Sigmoid colon (tissue), 4 donors: ENCODE data around the gene ITGA7.

Experiments used
- CTCF ChIP-seq, 4 experiments: fragments of 450-650 bp in 3 of 4; fragments of 200-600 bp in 1 of 4; IDR thresholded peaks; one replicate each; pipeline ENCODE4 v1.5.1; 2016 to 2019; ENCODE audit warnings: antibody characterized with exemption in 4 of 4, mild to moderate bottlenecking in 3 of 4, moderate library complexity in 2 of 4
- EP300 ChIP-seq, 4 donors: sonication (generic); formaldehyde crosslinking; IDR thresholded peaks; one replicate each; pipeline ENCODE4 v1.6.1; 2017; ENCODE audit warnings: antibody characterized with exemption in 4 of 4
- POLR2A ChIP-seq, 2 donors: fragments of 450-650 bp; IDR thresholded peaks; one replicate each; pipeline ENCODE4 v1.6.1; 2016; ENCODE audit warnings: antibody characterized with exemption in 2 of 2, mild to moderate bottlenecking in 2 of 2, moderate library complexity in 2 of 2
- POLR2AphosphoS5 ChIP-seq, 4 donors: sonication (generic); formaldehyde crosslinking; IDR thresholded peaks; one replicate each; pipeline ENCODE4 v1.6.1; 2017; ENCODE audit warnings: antibody characterized with exemption in 4 of 4

GRCh38 chr12:55696141-55696540 lies 11.6 kb downstream of the ITGA7 start:
- TF ChIP-seq POLR2A (IDR thresholded peaks at IDR 0.05): no peak
- TF ChIP-seq CTCF (IDR thresholded peaks at IDR 0.05): no peak
- no peak for TF ChIP-seq POLR2AphosphoS5 (IDR thresholded peaks at IDR 0.05)
- TF ChIP-seq EP300 (IDR thresholded peaks at IDR 0.05): no peak
